Endothelial cell of umbilical vein (primary cell): Measurements from ENCODE around the gene H2AZ1. TPM values are rescaled to one million over a fixed set of nuclear protein-coding genes. Genes with fewer than 3 reads are reported as not detected.

Experiments used
- BruUV-seq: library from RNA; stranded (reverse); fragments of 400-500 nt; replicated peaks from 2 replicates; lab custom pipeline; 2021; lab: Mats Ljungman, UMichigan
- CTCF ChIA-PET: fragments of 300-600, 350-600 bp; sonication (Branson Sonifier 250); formaldehyde crosslinking; loops from one replicate; lab custom pipeline; 2021; ENCODE audit warnings: antibody characterized with exemption, inconsistent platforms; lab: Charles Lee
- POLR2A ChIA-PET: fragments of 300-600, 350-600 bp; sonication (Branson Sonifier 250); formaldehyde crosslinking; loops from one replicate; lab custom pipeline; 2021; ENCODE audit warnings: antibody characterized with exemption, inconsistent platforms; lab: Charles Lee
- DNase-seq: peaks from one replicate; pipeline ENCODE4 v3.0.0-alpha.2; 2011; ENCODE audit warnings: low read depth, low spot score
- FAIRE-seq: peaks from 2 replicates; lab custom pipeline; 2011; peaks lifted over from hg19 to GRCh38; lab: Jason Lieb, UNC
- H2AFZ ChIP-seq: 2 replicates; pipeline ENCODE4 v1.6.0; 2012; ENCODE audit warnings: low read depth, low read length, control low read depth, inconsistent platforms
- H3K27ac ChIP-seq: 2 replicates; pipeline ENCODE4 v1.5.1; 2011; ENCODE audit warnings: low read depth, mild to moderate bottlenecking, control low read depth, low read length, moderate library complexity; ENCODE audit not compliant: insufficient read depth
- H3K27me3 ChIP-seq, 2 experiments: 2 replicates each; pipeline versions ENCODE4 v1.6.0 to v1.6.1; 2011; ENCODE audit warnings: low read length in 2 of 2, mixed read lengths in 1 of 2; ENCODE audit not compliant: control insufficient read depth in 2 of 2, insufficient read depth in 2 of 2
- H3K36me3 ChIP-seq, 2 experiments: 2 replicates in 1 of 2; 3 replicates in 1 of 2; pipeline ENCODE4 v1.5.1; 2011; ENCODE audit warnings: low read length in 2 of 2, mild to moderate bottlenecking in 1 of 2, moderate library complexity in 1 of 2; ENCODE audit not compliant: control insufficient read depth in 2 of 2, insufficient read depth in 2 of 2; ENCODE audit errors: extremely low read depth in 1 of 2
- H3K4me1 ChIP-seq: 3 replicates; pipeline ENCODE4 v1.5.1; 2011; ENCODE audit warnings: mild to moderate bottlenecking, low read length; ENCODE audit not compliant: control insufficient read depth, insufficient read depth; ENCODE audit errors: extremely low read depth
- H3K4me2 ChIP-seq: 2 replicates; pipeline ENCODE4 v1.6.1; 2011; ENCODE audit warnings: low read length, control low read depth, mixed read lengths; ENCODE audit not compliant: insufficient read depth
- H3K4me3 ChIP-seq, 3 experiments: fragments of 200-600 bp in 1 of 3; sonication (generic), shearing (Covaris generic) in 1 of 3; replicated peaks in 1 of 3; 2 replicates each; pipeline ENCODE4 v1.5.1; 2011 to 2016; ENCODE audit warnings: control low read depth in 3 of 3, low read length in 3 of 3, mild to moderate bottlenecking in 2 of 3, inconsistent platforms in 1 of 3, low read depth in 1 of 3, moderate library complexity in 1 of 3; ENCODE audit not compliant: insufficient read depth in 1 of 3
- H3K79me2 ChIP-seq: 2 replicates; pipeline ENCODE4 v1.6.0; 2012; ENCODE audit warnings: low read length, inconsistent platforms; ENCODE audit not compliant: control insufficient read depth, insufficient read depth
- H3K9ac ChIP-seq: replicated peaks from 2 replicates; pipeline ENCODE3; 2011; ENCODE audit warnings: low read length, control low read depth; ENCODE audit not compliant: insufficient read depth; ENCODE audit errors: extremely low read depth
- H3K9me1 ChIP-seq: replicated peaks from 3 replicates; pipeline ENCODE4 v1.6.0; 2011; ENCODE audit warnings: mild to moderate bottlenecking, low read length; ENCODE audit not compliant: control insufficient read depth, insufficient read depth; ENCODE audit errors: extremely low read depth
- H3K9me3 ChIP-seq: replicated peaks from 2 replicates; pipeline ENCODE4 v1.5.1; 2012; ENCODE audit warnings: low read length, inconsistent platforms; ENCODE audit not compliant: control insufficient read depth, insufficient read depth
- H4K20me1 ChIP-seq: replicated peaks from 2 replicates; pipeline ENCODE3; 2011; ENCODE audit warnings: mild to moderate bottlenecking, low read length; ENCODE audit not compliant: control insufficient read depth, insufficient read depth; ENCODE audit errors: extremely low read depth
- CTCF ChIP-seq, 2 donors: IDR thresholded peaks; 1 replicate in 1 of 2; 2 replicates in 1 of 2; pipeline ENCODE4 v1.5.1; 2011; ENCODE audit warnings: low read length in 2 of 2, mild to moderate bottlenecking in 2 of 2, moderate library complexity in 2 of 2, control low read depth in 1 of 2, inconsistent platforms in 1 of 2, low read depth in 1 of 2; ENCODE audit not compliant: insufficient read depth in 1 of 2; ENCODE audit errors: extremely low read depth in 1 of 2
- FOS ChIP-seq: IDR thresholded peaks from 2 replicates; pipeline ENCODE4 v1.6.1; 2011; ENCODE audit warnings: mild to moderate bottlenecking, low read length, moderate library complexity, borderline replicate concordance; ENCODE audit not compliant: insufficient read depth
- MYC ChIP-seq: IDR thresholded peaks from one replicate; pipeline ENCODE4 v1.6.1; 2011; ENCODE audit warnings: mild to moderate bottlenecking, low read depth, low read length
- POLR2A ChIP-seq: IDR thresholded peaks from 2 replicates; pipeline ENCODE4 v1.6.1; 2012; ENCODE audit warnings: low read depth, mild to moderate bottlenecking, control low read depth, low read length
- dilution Hi-C: fragments of 300-500 bp; cut with MboI; formaldehyde crosslinking; loops from one replicate; pipeline ENCODE4 v1.15.0; 2019; ENCODE audit warnings: low sequenced_read_pairs; ENCODE audit not compliant: extremely low pct_ligation_motif_present
- intact Hi-C: fragments of 100-400 bp; cut with micrococcal nuclease; formaldehyde crosslinking; loops from one replicate; pipeline ENCODE4 v1.10.0; 2022
- polyA plus RNA-seq, 4 experiments: library from polyadenylated mRNA; depleted of rRNA in 3 of 4; stranded (reverse) in 3 of 4; unstranded in 1 of 4; fragments of >200 nt; gene quantifications; 2 replicates each; pipeline versions ENCODE4 v1.2.1 to v1.2.3, GENCODE V29; 2011 to 2012; ENCODE audit warnings: missing spikeins in 1 of 4
- total RNA-seq: library from RNA; stranded (reverse); gene quantifications from 2 replicates; pipeline ENCODE4 v1.2.3, GENCODE V29; 2021

The H2AZ1 gene
- total and polyA plus RNA-seq, 2 donors (not counting 3 experiments of a cell fraction or from before 2014, with no cell fraction given): 682 to 715 TPM

- no peak for FAIRE-seq
- Histone ChIP-seq H4K20me1 (no peaks in the 10 kb centered on the region), H3K36me3 (peaks cover 0 to 4% of the 10 kb centered on the region in 2 experiments), H3K79me2 (peaks cover 78% of the 10 kb centered on the region), H3K4me2 (peak overlapping the region; percentile 100), H3K9ac (peak overlapping the region; percentile 83), H3K9me3 (no peaks in the 10 kb centered on the region), H3K27me3 (no peaks in the 10 kb centered on the region), H3K9me1 (no peaks in the 10 kb centered on the region), H3K27ac (peak overlapping the region; percentile 70), H3K4me3 (peak overlapping the region; percentile 93 to 99 (median 97)), H2AFZ (peak overlapping the region; percentile 63), H3K4me1 (peaks cover 40% of the 10 kb centered on the region)
- TSS peak; percentile 2 for BruUV-seq
- DNase-seq: peak; percentile 49
- POLR2A ChIA-PET: interaction anchor here (1.4 kb wide), 1 partner anchor 52 kb away, joined by 4 read pairs; the partner anchor contains the start of gene LAMTOR3
- no peak for TF ChIP-seq FOS
- no peak for TF ChIP-seq CTCF (IDR thresholded peaks at IDR 0.05; ENCODE audit: extremely low read depth in 1 of 2, insufficient read depth in 1 of 2, low read depth in 1 of 2, low read length in 2 of 2)
- TF ChIP-seq POLR2A: peak; percentile 10
- TF ChIP-seq MYC: no peak
- intact Hi-C loops (loop anchor here (5.0 to 10.0 kb wide), 2 partner anchors 571 to 1079 kb away; partner anchors contain the start of gene EMCN), dilution Hi-C loops (no loop called here)
- CTCF ChIA-PET: interaction anchor here (1.0 to 4.1 kb wide), 5 partner anchors 14 to 382 kb away, joined by 3 to 55 read pairs (median 5); partner anchors contain the start of genes LAMTOR3 and TRMT10A
Observed at GRCh38 chr4:99945718-99946355, 4.2 kb downstream of the H2AZ1 start.
